Upper lobe of right lung (tissue), 1 donor: Measurements from ENCODE around the gene PFKP. TPM values are rescaled to one million over a fixed set of nuclear protein-coding genes. Genes with fewer than 3 reads are reported as not detected.
A peak's percentile ranks its signal among the peaks of the same experiment; 100 is the strongest.
"Not testable (repeated sequence)": the region's sequence is repeated elsewhere in the genome, so short reads cannot be mapped to it uniquely, and the experiment has no call there.

Experiments used
- ATAC-seq: fragments of 200-7000 bp; cut with Tn5 transposase; one replicate; pipeline ENCODE4 v1.9.1; 2020; ENCODE audit warnings: mild to moderate bottlenecking, moderate library complexity
- DNase-seq: peaks from one replicate; pipeline ENCODE4 v3.0.0-alpha.2; 2020
- H3K27ac ChIP-seq: fragments of 200-600 bp; one replicate; pipeline ENCODE4 v1.8.0; 2022
- H3K27me3 ChIP-seq: fragments of 200-600 bp; one replicate; pipeline ENCODE4 v1.8.0; 2022; ENCODE audit warnings: mild to moderate bottlenecking
- H3K36me3 ChIP-seq: fragments of 200-600 bp; one replicate; pipeline ENCODE4 v1.8.0; 2022
- H3K4me1 ChIP-seq: fragments of 200-600 bp; one replicate; pipeline ENCODE4 v1.8.0; 2022
- H3K4me3 ChIP-seq: fragments of 200-600 bp; one replicate; pipeline ENCODE4 v1.8.0; 2022; ENCODE audit warnings: mild to moderate bottlenecking
- H3K9me3 ChIP-seq: fragments of 200-600 bp; one replicate; pipeline ENCODE4 v1.8.0; 2022
- intact Hi-C: fragments of 100-400 bp; cut with DNase I; formaldehyde crosslinking; loops from one replicate; pipeline ENCODE4 v1.11.0; 2022
- total RNA-seq: library from RNA; stranded (reverse); fragmentation: NEBNext Ultra II Directional; extraction: Animal tissue kit (Norgen Biotek cat#: 25700); gene quantifications from one replicate; pipeline ENCODE4 v1.2.1, GENCODE V29; 2021
- TF ChIP-seq, protein P1 (sequence below): fragments of 200-600 bp; IDR thresholded peaks from one replicate; pipeline ENCODE4 v1.8.0; 2022; ENCODE audit warnings: antibody characterized with exemption
- donor health status: DM: no; HTN: yes; CAD: no; lungs with severe emphysema.

Gene PFKP
- total RNA-seq, 1 donor from 2014 or later, result 29.3 TPM

- H3K27ac ChIP-seq, result no peak overlapping the region
- no peaks in the 10 kb centered on the region for H3K9me3 ChIP-seq
- TF ChIP-seq, protein P1, sequence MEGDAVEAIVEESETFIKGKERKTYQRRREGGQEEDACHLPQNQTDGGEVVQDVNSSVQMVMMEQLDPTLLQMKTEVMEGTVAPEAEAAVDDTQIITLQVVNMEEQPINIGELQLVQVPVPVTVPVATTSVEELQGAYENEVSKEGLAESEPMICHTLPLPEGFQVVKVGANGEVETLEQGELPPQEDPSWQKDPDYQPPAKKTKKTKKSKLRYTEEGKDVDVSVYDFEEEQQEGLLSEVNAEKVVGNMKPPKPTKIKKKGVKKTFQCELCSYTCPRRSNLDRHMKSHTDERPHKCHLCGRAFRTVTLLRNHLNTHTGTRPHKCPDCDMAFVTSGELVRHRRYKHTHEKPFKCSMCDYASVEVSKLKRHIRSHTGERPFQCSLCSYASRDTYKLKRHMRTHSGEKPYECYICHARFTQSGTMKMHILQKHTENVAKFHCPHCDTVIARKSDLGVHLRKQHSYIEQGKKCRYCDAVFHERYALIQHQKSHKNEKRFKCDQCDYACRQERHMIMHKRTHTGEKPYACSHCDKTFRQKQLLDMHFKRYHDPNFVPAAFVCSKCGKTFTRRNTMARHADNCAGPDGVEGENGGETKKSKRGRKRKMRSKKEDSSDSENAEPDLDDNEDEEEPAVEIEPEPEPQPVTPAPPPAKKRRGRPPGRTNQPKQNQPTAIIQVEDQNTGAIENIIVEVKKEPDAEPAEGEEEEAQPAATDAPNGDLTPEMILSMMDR, result no peak
- intact Hi-C loops, result no loop called here
- no peaks in the 10 kb centered on the region for H3K27me3 ChIP-seq
- no peak for ATAC-seq
- no peak overlapping the region for H3K4me3 ChIP-seq
- peaks cover 82% of the 10 kb centered on the region for H3K36me3 ChIP-seq
- H3K4me1 ChIP-seq, result peaks cover 8% of the 10 kb centered on the region
- DNase-seq, result no peak
Measured at GRCh38 chr10:3166496-3167290, 99.3 kb downstream of the PFKP start.

- peaks cover 72% of the 10 kb centered on the region for H3K36me3 ChIP-seq
- DNase-seq (no peak), ATAC-seq (no peak)
- TF ChIP-seq, protein P1, result no peak
- no peak overlapping the region for H3K27ac ChIP-seq
- H3K9me3 ChIP-seq, result no peaks in the 10 kb centered on the region
- H3K4me1 ChIP-seq, result peaks cover 11% of the 10 kb centered on the region
- H3K27me3 ChIP-seq, result no peaks in the 10 kb centered on the region
- intact Hi-C loops, result no loop called here
- H3K4me3 ChIP-seq, result no peak overlapping the region
Measured at GRCh38 chr10:3167611-3168330, 100.4 kb downstream of the PFKP start.

GRCh38 chr10:3169271-3169670, 101.9 kb downstream of the PFKP start:
- Histone ChIP-seq H3K9me3 (no peaks in the 10 kb centered on the region), H3K27me3 (no peaks in the 10 kb centered on the region), H3K4me1 (peaks cover 11% of the 10 kb centered on the region), H3K27ac (no peak overlapping the region), H3K36me3 (peaks cover 57% of the 10 kb centered on the region), H3K4me3 (no peak overlapping the region)
- intact Hi-C loops, result no loop called here
- ATAC-seq, result no peak
- DNase-seq, result no peak
- TF ChIP-seq, protein P1, result no peak

GRCh38 chr10:3169673-3170072, 102.3 kb downstream of the PFKP start:
- peaks cover 53% of the 10 kb centered on the region for H3K36me3 ChIP-seq
- intact Hi-C loops, result no loop called here
- H3K27ac ChIP-seq, result no peak overlapping the region
- no peaks in the 10 kb centered on the region for H3K9me3 ChIP-seq
- no peak for DNase-seq
- no peak overlapping the region for H3K4me3 ChIP-seq
- no peaks in the 10 kb centered on the region for H3K27me3 ChIP-seq
- ATAC-seq, result no peak
- TF ChIP-seq, protein P1, result no peak
- peaks cover 11% of the 10 kb centered on the region for H3K4me1 ChIP-seq

- Histone ChIP-seq H3K36me3 (peaks cover 35% of the 10 kb centered on the region), H3K4me3 (peak overlapping the region; percentile 86), H3K4me1 (peaks cover 11% of the 10 kb centered on the region)
- H3K27me3 ChIP-seq, DNase-seq, intact Hi-C loops, H3K9me3 ChIP-seq, ATAC-seq, H3K27ac ChIP-seq: not testable (repeated sequence)
Measured at GRCh38 chr10:3171488-3171887, 104.1 kb downstream of the PFKP start.

DNA sequence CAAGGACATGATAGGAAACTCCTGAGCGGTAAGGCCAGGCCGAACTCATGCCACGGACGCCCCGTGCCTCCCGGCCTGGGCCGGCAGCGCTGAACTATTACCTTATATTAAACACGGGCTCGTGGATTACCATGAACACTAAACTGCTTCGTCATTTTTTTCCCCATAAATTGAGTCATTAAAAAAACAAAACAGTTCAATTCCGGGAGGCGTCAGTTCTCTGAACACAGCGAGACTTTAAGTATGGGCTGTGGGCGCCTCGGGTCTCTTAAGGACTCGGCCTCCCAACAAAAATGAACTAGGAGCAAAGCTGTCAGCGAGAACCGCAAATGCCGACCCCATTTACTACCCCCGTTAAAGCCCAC, 104.7 kb downstream of the PFKP start:
- ATAC-seq (no peak), DNase-seq (peak; percentile 69)
- H3K27ac ChIP-seq, result peak overlapping the region; percentile 85
- H3K27me3 ChIP-seq, result no peaks in the 10 kb centered on the region
- H3K4me1 ChIP-seq, result peaks cover 11% of the 10 kb centered on the region
- TF ChIP-seq, protein P1, result no peak
- no peaks in the 10 kb centered on the region for H3K9me3 ChIP-seq
- H3K4me3 ChIP-seq, result peak overlapping the region; percentile 86
- intact Hi-C loops, result no loop called here
- peaks cover 29% of the 10 kb centered on the region for H3K36me3 ChIP-seq
